Cerebellar nuclear complex (tissue), 1 donor: ENCODE data around the gene PRICKLE4.

ENCODE experiments used
- DNase-seq, 2 experiments: peaks; one replicate each; lab custom pipeline; 2025; lab: John Stamatoyannopoulos, UW

PRICKLE4 gene

DNA sequence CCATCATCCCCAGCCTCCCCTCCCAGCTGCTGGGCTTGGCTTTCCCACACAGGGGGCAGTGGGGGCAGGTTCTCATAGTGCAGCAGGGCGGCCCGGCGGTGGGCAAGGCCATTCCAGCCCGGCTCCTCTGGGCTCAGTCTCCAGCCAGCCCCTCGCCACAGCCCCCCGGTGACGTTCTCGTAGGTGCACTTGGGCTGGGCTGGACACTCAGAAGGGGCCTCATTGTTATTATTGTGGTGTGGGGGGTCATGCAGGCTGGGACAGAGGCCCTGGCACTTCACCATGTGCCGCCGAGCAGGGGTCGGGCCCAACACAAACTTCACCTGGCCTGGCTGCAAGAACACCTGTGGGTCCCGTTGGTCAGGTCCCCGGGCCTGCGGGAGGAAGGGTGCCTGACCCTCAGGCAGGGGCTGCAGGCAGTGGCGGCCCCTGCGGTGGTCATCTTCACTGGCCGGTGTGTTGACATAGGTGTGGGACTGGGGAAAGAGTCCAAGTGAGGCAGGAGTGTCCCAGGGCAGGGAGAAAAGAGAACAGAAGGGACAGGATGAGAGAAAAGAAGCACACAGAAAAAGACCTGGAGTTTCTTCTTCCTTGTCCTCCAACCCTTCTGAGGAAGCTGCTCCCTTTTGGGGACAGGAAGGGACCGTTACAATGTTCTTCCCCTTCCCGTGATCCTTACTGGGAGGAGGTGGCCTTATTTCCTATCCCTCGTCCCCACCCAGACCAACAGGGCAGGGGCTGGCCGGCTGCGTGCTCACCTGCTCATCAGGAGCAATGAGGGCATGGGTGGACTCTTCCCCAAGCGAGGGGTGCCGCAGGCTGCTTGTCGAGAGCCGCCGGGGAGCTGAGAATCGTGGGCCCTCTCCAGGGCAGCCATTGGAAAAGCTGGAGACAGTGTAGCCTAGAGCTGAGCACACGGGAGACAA is 9.3 kb upstream of the PRICKLE4 start:
- DNase-seq, result no peak

- DNase-seq, result no peak
These were observed 5.7 kb upstream of the PRICKLE4 start for GRCh38 chr6:41774841-41775240.

GRCh38 chr6:41775293-41775882 is 5.2 kb upstream of the PRICKLE4 start:
- DNase-seq, result no peak

- DNase-seq, result no peak
These were observed 2.9 kb upstream of the PRICKLE4 start for GRCh38 chr6:41777551-41778285.

GRCh38 chr6:41778895-41779294 is 1.7 kb upstream of the PRICKLE4 start:
- no peak for DNase-seq

DNA sequence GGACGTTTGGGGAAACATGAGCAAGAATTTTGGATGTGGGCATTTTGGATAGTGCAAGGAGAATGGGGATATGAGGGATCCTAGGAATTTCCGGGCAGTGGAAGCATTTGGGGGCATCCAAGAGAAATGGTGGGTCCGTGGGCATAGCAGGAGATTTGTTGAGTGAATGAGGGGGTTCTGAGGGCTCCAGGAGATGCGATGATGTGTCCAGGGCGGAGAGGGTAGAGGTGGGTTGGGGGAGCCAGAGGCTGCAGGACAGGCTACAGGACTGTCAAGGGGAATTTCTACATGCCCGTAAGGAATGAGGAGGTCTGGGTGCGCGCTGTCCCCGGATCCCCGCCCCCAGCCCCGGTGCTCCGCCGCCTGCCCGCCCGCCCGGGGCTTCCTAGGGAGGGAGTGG is 1.2 kb upstream of the PRICKLE4 start:
- DNase-seq, result no peak

- DNase-seq, result peak; percentile 77 to 92
These were observed 613 bp upstream of the PRICKLE4 start, which contains the start of gene FRS3 for GRCh38 chr6:41779788-41780550. Gene FRS3 (minus strand): TSS chr6:41779900. CDS start chr6:41776987, 2,913 bp downstream.

- DNase-seq, result no peak
These were observed 766 bp downstream of the PRICKLE4 start for GRCh38 chr6:41781366-41781730.

DNA sequence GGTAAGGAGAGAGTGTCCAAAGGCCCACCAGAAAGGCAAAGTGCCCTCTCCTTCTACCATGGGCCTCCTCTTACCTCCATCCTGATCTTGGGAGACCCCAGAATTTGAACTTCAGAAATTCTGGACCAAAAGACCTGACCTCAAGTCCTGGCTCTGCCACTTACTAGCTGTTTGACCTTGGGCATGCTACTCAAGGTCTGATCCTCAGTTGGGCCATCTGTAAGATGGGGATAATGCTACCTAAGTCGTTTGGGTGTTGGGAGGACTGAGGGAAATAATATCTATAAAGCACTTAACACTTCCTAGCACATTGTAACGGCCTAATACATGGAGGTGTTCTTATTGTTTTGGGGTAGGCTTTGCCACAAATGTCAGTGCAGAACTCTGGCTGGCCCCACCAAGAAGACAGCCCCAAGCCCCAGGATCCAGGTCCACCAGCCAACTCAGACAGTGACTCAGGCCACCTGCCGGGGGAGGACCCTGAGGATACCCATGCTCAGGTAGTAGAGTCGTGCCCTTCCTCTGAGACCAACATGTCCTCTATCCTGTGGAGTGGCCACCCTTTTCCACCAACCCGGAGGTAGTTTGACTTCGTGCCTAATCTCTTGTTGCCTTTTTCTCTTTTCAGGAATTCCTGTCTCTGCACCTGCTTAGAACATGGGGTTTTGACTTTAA is 2.7 kb downstream of the PRICKLE4 start:
- no peak for DNase-seq

- DNase-seq, result no peak
These were observed 4.1 kb downstream of the PRICKLE4 start for GRCh38 chr6:41784581-41785171.

GRCh38 chr6:41785254-41785653 is 4.7 kb downstream of the PRICKLE4 start:
- DNase-seq, result no peak

- DNase-seq, result peak in 1 of 2 experiments; percentile 12
These were observed 5.3 kb downstream of the PRICKLE4 start for GRCh38 chr6:41785689-41786450.

DNA sequence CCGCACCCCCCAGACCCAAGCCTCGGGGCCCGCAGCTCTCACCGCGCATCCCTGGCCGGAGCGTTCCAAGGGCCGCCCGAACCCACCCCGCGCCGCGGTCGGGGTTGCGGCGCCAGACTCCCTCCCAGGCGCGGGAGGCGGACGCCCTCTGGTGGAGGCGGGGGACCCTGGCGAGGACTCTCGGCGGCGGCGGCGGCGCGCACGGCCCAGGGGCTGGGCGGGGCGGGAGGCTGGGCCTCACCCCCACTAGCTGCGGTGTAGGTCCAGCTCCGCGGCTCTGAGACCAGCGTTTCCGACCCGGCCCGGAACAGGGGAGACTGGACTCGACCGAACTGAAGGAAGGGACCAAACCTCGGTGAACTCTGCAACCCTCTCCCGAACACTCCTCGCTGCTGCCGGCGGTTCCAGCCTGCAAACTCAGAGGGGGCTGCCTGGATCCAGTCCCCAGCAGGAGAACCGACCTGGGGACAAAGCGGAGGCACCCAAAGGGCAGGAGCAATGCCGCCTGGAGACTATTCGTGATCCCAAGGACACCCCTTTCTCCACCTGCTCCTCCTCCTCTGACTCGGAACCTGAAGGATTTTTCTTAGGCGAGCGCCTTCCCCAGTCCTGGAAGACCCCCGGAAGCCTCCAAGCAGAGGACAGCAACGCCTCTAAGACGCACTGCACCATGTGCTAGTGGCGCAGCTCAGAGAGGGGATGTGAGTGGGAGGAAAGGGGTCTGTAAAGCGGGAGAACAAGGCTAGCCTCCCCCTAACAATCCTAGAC is 6.1 kb downstream of the PRICKLE4 start:
- peak in 1 of 2 experiments; percentile 58 for DNase-seq

DNA sequence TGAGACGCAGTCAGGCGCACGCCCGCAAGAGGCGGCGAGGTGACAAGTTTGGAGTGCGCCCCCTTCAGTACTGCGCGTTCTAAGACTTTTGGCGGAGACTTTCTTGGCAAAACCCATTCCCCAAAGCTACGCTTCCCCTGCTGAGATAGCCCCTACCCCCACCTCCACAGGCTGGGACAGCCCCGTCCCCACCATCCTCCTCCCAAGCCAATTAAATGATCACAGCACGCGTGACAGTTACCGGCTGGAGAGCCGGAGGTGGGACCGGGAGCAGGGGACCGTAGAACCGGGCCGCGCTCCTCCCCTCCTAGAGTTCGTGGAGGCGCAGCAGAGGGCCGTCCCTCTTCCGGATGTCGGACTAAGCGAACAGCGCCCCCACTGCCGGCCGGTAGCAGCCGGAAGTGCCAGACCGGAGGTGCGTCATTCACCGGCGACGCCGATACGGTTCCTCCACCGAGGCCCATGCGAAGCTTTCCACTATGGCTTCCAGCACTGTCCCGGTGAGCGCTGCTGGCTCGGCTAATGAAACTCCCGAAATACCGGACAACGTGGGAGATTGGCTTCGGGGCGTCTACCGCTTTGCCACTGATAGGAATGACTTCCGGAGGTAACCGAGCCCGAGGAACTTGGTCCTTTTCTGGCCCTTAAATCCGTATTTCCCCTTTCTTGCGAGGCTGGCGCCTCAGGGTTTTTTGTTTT is 6.8 kb downstream of the PRICKLE4 start, which contains the start of gene TOMM6:
Gene TOMM6 (plus strand): TSS at position 476 of the 699 bp plus-strand sequence. CDS start 4 bp downstream, at position 480.
- peak; percentile 71 to 73 for DNase-seq

DNA sequence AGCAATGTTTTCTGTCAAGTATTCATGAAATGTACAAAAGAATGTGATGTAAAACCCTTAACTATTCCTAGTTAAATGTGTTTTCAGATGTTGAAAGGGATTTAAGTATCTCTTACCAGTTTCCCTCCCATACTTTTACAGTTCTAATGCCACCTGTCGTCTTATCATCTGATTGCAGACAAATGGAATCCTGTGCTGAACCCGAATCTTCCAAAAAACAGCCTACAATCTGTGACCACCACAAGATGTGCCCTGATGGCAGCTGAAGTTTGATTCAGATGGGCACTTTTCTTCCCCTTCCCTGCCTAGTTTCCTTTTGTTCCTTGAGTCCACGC is 8.8 kb downstream of the PRICKLE4 start:
- DNase-seq, result no peak

- no peak for DNase-seq
These were observed 9.5 kb downstream of the PRICKLE4 start for GRCh38 chr6:41790045-41790444.

- no peak for DNase-seq
These were observed 10.7 kb downstream of the PRICKLE4 start for GRCh38 chr6:41791305-41791704.

DNA sequence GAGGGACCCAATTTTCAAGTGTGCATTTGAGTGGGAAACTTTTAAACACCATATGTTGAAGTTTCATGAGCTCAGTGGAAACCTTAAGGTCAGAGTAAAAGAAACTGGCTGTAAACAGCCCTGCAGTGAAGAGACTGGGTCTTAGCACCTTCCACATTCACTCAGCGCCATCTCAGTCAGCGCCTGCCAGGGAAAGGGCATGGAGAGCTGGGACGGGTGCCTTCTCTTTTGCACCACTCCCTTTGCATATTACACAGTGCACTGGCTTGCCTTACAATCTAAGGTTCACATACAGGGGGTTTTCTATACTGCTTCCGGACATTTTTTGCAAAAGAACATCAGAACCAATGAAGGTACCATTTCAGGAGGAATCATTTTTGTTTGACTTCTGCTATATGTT is 11.4 kb downstream of the PRICKLE4 start:
- no peak for DNase-seq

DNA sequence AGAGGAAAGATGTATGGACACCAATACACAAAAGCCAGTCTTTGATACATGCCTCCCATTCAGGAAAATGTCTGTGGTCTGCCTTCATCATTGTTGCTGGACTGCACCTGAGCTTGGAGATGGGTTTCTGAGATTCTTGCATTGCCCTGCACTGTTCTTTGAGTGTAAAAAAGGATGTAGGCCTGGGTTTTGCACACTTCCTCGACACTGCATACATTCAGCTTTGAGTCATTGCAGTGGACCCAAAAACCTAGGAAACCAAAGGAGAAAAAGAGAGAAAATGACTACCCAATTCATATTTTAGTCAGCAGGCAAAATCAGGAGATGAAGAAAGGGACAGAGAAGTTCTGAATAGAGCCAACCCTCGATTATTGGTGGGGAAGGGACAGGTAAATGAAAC is 15.9 kb downstream of the PRICKLE4 start:
- no peak for DNase-seq
